Measurements from ENCODE around the gene GTF3C2.
"Not testable (repeated sequence)": the region's sequence is repeated elsewhere in the genome, so short reads cannot be mapped to it uniquely, and the experiment has no call there.

Gene GTF3C2

GRCh38 chr2:27323596-27324285, 32.8 kb downstream of the GTF3C2 start:
- in situ Hi-C loops (cut with HindIII; ENCODE audit: low sequenced_read_pairs), result no loop called here

GRCh38 chr2:27322766-27323595, 33.6 kb downstream of the GTF3C2 start, which contains the start of gene MPV17:
MPV17 (minus strand) TSS chr2:27323097; CDS start chr2:27322517, 580 bp downstream.
- in situ Hi-C loops (cut with HindIII; ENCODE audit: low sequenced_read_pairs), result no loop called here

GRCh38 chr2:27322301-27322765, 34.2 kb downstream of the GTF3C2 start:
- in situ Hi-C loops (cut with HindIII; ENCODE audit: low sequenced_read_pairs), result no loop called here

- in situ Hi-C loops (cut with HindIII; ENCODE audit: low sequenced_read_pairs), result no loop called here
These were observed 35.5 kb downstream of the GTF3C2 start for GRCh38 chr2:27320958-27321543.

GRCh38 chr2:27319839-27320238, 36.7 kb downstream of the GTF3C2 start:
- in situ Hi-C loops (cut with HindIII; ENCODE audit: low sequenced_read_pairs), result not testable (repeated sequence)

- in situ Hi-C loops (cut with HindIII; ENCODE audit: low sequenced_read_pairs), result no loop called here
These were observed 39.7 kb downstream of the GTF3C2 start for GRCh38 chr2:27316655-27317412.

- in situ Hi-C loops (cut with HindIII; ENCODE audit: low sequenced_read_pairs), result no loop called here
These were observed 41.4 kb downstream of the GTF3C2 start for GRCh38 chr2:27315122-27315521.

- in situ Hi-C loops (cut with HindIII; ENCODE audit: low sequenced_read_pairs), result no loop called here
These were observed 41.9 kb downstream of the GTF3C2 start for GRCh38 chr2:27314709-27315108.

- in situ Hi-C loops (cut with HindIII; ENCODE audit: low sequenced_read_pairs), result no loop called here
These were observed 42.5 kb downstream of the GTF3C2 start for GRCh38 chr2:27313882-27314645.

GRCh38 chr2:27312152-27312551, 44.4 kb downstream of the GTF3C2 start:
- in situ Hi-C loops (cut with HindIII; ENCODE audit: low sequenced_read_pairs), result no loop called here

GRCh38 chr2:27309651-27310050, 46.9 kb downstream of the GTF3C2 start:
- in situ Hi-C loops (cut with HindIII; ENCODE audit: low sequenced_read_pairs), result no loop called here

- in situ Hi-C loops (cut with HindIII; ENCODE audit: low sequenced_read_pairs), result no loop called here
These were observed 48.1 kb downstream of the GTF3C2 start, which contains the start of gene UCN for GRCh38 chr2:27308359-27308881. UCN (minus strand) TSS chr2:27308445; CDS start chr2:27307895, 550 bp downstream.

GRCh38 chr2:27307545-27308358, 48.8 kb downstream of the GTF3C2 start:
- in situ Hi-C loops (cut with HindIII; ENCODE audit: low sequenced_read_pairs), result no loop called here

GRCh38 chr2:27307287-27307544, 49.3 kb downstream of the GTF3C2 start:
- in situ Hi-C loops (cut with HindIII; ENCODE audit: low sequenced_read_pairs), result no loop called here

- in situ Hi-C loops (cut with HindIII; ENCODE audit: low sequenced_read_pairs), result no loop called here
These were observed 49.8 kb downstream of the GTF3C2 start for GRCh38 chr2:27306573-27307286.

GRCh38 chr2:27306136-27306535, 50.4 kb downstream of the GTF3C2 start:
- in situ Hi-C loops (cut with HindIII; ENCODE audit: low sequenced_read_pairs), result no loop called here

- in situ Hi-C loops (cut with HindIII; ENCODE audit: low sequenced_read_pairs), result no loop called here
These were observed 51.0 kb downstream of the GTF3C2 start for GRCh38 chr2:27305516-27305915.

GRCh38 chr2:27304488-27305240, 51.9 kb downstream of the GTF3C2 start:
- in situ Hi-C loops (cut with HindIII; ENCODE audit: low sequenced_read_pairs), result no loop called here

Data from DLD1 (cell line).